ENCODE measurements around the gene ZNF79.

The ZNF79 gene

DNA sequence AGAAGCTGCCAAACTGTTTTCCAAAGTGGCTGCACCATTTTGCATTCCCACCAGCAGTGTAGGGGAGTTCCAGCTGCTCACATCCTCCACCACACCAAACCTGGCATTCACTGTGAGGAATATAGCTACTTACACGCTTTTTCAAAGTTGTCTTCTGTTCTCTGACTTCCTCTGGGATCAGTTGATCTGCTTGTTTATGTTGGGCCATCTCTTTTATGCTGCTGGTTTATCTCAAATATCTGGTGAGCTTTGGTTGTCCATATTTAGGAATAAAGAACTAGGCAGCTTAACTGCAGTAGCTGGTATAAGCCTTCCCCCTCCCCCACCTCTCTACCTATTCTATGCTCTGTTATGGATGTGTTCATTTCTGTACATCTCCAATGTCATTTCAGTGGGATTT, 8.5 kb upstream of the ZNF79 start:
- TF ChIP-seq, protein P1, sequence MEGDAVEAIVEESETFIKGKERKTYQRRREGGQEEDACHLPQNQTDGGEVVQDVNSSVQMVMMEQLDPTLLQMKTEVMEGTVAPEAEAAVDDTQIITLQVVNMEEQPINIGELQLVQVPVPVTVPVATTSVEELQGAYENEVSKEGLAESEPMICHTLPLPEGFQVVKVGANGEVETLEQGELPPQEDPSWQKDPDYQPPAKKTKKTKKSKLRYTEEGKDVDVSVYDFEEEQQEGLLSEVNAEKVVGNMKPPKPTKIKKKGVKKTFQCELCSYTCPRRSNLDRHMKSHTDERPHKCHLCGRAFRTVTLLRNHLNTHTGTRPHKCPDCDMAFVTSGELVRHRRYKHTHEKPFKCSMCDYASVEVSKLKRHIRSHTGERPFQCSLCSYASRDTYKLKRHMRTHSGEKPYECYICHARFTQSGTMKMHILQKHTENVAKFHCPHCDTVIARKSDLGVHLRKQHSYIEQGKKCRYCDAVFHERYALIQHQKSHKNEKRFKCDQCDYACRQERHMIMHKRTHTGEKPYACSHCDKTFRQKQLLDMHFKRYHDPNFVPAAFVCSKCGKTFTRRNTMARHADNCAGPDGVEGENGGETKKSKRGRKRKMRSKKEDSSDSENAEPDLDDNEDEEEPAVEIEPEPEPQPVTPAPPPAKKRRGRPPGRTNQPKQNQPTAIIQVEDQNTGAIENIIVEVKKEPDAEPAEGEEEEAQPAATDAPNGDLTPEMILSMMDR (IDR thresholded peaks at IDR 0.05; ENCODE audit: insufficient read depth, low read depth, low read length, missing control alignments): no peak
- DNase-seq (ENCODE audit: low read depth): no peak
- no peak overlapping the region for H3K4me3 ChIP-seq (ENCODE audit: low read length)

DNA sequence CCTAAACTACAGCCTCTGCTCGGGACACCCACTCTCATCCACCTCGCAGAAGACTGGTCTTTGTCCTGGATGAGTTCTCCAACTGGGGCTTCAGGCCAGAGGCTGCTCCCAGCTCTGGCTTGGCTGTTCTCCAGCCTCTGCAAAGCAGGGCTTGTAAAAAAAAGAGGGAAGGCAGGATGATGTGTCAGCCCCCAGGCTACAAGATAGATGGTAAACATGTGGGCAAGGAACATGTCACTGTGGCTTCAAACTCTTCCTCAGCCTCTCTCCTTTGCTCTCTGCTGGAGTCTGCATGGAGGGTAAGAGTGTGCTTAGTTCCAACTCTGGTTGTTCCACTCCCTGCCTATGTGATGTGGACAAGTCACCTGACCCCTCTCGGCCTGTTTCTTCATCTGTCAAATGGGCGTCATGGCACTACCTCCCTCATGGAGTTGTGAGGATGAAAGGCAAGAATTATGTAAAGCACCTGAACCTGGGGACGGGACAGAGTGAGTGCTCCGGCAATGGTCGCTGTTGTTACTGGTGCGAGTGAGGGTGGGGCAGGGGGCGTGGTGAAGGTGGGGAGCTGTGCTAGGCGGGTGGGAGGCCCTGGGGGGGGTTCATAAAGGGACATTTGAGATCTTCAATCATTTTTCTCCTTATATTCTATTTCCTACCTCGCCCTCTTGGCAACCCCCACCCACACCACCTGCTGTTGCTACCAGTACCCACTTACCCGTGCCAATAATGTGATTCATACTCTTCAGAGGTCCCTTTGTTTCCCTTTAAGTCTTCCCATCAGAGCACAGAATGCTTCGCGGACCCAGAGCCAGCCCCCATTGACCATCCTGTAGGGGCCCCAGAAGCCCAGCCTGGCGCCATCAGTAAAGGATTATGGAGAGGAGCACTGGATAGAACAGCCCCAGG, 6.8 kb upstream of the ZNF79 start:
- TF ChIP-seq, protein P1 (IDR thresholded peaks at IDR 0.05; ENCODE audit: insufficient read depth, low read depth, low read length, missing control alignments): no peak
- peak; percentile 94 for DNase-seq (ENCODE audit: low read depth)
- no peak overlapping the region for H3K4me3 ChIP-seq (ENCODE audit: low read length)

DNA sequence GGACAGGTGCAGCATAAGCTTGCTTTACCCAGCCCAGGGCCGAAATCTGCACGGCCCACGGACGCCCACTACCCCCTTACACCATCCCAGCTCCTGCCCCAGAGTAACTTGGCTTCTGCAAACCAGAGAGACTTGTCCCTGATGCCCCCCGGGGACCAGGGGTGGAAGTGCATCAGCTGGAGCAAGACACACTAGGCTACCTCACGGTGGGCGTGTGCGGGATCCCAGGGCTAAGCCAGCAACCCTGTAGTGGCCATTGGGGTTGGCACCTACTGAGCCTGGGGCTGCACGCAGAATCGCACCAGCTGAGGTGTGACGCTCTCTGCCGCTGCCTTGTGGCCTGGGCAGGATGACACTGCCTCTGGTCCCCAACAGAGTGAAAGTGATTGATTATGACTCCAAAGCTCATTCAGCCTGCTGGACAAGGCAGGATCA, 6.1 kb upstream of the ZNF79 start:
- DNase-seq (ENCODE audit: low read depth): no peak
- no peak overlapping the region for H3K4me3 ChIP-seq (ENCODE audit: low read length)
- TF ChIP-seq, protein P1 (IDR thresholded peaks at IDR 0.05; ENCODE audit: insufficient read depth, low read depth, low read length, missing control alignments): no peak

DNA sequence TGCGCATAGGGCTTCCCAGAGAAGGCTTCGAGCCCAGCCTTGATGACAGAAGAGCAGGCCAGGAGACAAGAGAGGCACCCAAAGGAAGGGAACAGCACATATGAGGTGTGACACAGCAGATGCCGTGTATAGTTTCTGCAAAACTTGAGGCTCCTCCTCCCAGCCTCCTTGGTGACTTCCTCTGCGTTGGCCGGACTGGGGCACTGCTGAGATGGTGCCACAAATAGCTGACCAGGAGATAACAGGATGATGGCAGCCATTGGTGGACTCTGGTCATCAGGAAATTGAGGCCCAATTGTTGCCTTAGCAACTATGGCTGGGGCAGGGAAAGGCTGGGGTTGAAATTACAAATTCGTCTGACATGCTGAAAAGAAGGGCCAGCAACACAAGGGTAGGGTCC, 4.8 kb upstream of the ZNF79 start:
- no peak for DNase-seq (ENCODE audit: low read depth)
- no peak overlapping the region for H3K4me3 ChIP-seq (ENCODE audit: low read length)
- TF ChIP-seq, protein P1 (IDR thresholded peaks at IDR 0.05; ENCODE audit: insufficient read depth, low read depth, low read length, missing control alignments): no peak

DNA sequence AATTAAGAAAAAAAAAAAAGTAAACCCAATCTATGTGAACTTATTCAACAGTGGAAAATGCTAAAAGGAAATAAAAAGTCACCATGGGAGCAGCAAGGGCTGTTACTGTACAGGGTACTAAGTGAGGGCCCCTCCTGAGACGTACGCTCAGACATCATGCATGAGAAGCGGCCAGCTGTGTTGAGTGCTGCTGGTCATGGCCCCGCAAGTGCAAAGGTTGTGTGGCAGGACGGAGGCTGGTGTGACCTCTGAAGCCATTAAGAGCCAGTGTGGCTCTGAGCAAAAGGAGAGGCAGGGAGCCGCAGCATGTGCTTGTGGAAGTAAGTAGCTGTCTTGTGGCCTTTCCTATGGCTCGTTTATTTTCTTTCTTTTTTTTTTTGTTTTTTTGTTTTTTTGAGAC, 3.1 kb upstream of the ZNF79 start:
- no peak overlapping the region for H3K4me3 ChIP-seq (ENCODE audit: low read length)
- TF ChIP-seq, protein P1 (IDR thresholded peaks at IDR 0.05; ENCODE audit: insufficient read depth, low read depth, low read length, missing control alignments): no peak
- DNase-seq (ENCODE audit: low read depth): no peak

DNA sequence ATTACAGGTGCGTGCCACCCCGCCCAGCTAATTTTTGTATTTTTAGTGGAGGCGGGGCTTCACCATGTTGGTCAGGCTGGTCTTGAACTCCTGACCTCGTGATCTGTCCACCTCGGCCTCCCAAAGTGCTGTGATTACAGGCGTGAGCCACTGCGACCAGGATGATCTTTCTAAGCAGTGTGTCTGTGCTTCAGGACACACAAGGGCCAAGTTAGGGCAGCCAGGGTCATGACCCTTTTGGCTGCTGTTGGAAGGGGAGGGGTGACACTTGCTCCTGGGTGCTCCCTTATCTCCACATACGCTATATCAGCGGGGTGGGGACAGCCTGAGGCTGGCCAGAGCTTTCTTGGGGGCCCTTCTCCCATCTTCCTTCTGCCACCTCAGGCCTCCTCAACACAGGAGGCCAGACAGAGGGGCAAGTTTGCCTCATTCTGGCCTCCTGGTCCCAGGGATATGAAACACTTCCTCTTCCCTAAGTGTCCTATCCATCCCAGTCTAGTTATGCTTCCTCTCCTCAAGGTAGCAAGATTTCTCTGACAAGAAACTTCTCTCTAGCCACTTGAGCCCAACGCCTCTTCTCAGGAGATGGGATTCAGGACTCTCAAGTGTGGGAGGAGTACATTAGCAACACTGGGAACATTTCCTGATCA, 1.9 kb upstream of the ZNF79 start:
- TF ChIP-seq, protein P1 (IDR thresholded peaks at IDR 0.05; ENCODE audit: insufficient read depth, low read depth, low read length, missing control alignments): no peak
- DNase-seq (ENCODE audit: low read depth): no peak
- H3K4me3 ChIP-seq (ENCODE audit: low read length): peak overlapping the region; percentile 95
